ENCODE data around the gene KHDC4. TPM values are rescaled to one million over a fixed set of nuclear protein-coding genes. Genes with fewer than 3 reads are reported as not detected.

Gene KHDC4
- total RNA-seq, 4 donors from 2014 or later = 18.2 to 46.3 (median 26.3) TPM

DNA sequence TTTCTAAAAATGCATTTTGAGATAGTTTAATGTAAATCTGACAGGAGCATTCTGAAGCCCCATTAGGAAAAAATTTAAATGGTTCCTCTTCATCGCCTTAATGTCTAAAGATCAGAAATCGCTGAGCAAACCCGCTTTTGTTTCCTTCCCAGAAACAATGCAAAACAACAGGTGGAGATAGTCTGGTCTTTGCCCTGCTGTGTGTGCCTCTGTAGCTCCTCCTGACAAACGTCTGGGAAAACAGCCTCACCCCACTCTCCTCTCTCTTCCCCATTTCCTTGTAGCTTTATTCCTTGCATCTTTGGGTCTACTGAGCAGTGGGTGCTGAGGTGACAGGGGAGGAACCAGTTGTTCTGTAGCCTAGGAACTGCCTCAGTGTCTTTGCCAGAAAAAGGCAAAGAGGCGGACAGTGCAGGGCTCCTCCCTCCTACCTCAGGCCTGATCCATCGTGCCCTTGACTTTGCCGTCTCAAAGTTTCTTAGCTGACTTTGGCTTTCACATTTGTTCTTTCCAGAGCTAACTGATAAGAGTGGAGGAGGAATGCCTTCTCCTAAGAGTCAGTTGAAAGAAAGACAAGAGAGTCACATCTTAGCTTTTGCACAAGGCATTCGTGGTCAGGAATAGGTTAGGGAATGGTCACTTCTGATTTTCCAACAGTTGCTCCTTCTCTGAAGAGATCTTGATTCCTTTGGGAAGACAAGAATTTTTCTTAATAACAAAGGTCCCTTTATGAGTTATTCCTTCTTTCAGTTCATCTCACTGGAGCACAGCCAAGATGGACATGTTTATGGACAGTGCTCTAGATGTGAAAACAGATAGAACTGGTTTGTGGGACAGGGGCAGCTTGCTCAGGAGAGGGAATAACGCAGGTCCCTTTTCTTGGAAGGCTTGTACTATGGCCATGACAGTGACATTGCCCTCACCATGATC lies 49.9 kb downstream of the KHDC4 start:
- no peaks in the 10 kb centered on the region for H3K9me3 ChIP-seq
- H3K27me3 ChIP-seq = no peaks in the 10 kb centered on the region
- H3K4me3 ChIP-seq = no peak overlapping the region
- intact Hi-C loops (cut with DNase I; ENCODE audit: low total_unique reads) = loop anchor here (2.0 kb wide), 1 partner anchor 53 kb away; no protein-coding TSS in a partner anchor
- H3K27ac ChIP-seq = no peak overlapping the region
- in situ Hi-C loops (cut with MboI; ENCODE audit: low sequenced_read_pairs in 4 of 4) = no loop called here
- H3K4me1 ChIP-seq = no peaks in the 10 kb centered on the region
- no peak for DNase-seq
- TF ChIP-seq CTCF (IDR thresholded peaks at IDR 0.05 in 4 of 5, conservative IDR thresholded peaks at IDR 0.05 in 1 of 5) (no peak), POLR2A (IDR thresholded peaks at IDR 0.05) (no peak)
- no peak for ATAC-seq
- no peaks in the 10 kb centered on the region for H3K36me3 ChIP-seq

DNA sequence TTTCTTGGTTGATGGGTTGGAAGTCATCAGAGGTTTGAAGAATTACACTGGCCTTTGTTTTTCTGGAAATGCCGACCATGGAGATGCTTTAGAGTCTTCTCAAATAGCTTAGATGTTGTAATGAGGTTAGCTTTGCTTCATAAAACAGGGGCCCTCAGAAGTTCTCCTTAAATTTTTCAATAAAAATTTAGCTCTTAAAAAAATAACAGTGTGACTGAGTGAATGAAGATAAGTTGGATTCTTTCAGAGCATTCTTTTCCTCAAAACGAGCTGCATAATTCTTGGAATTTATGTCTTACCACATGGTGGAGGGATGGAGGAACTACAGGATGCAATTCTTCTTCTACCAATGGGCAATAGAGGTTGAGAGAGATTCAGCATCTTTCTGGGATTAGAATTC lies 51.4 kb downstream of the KHDC4 start:
- no peak overlapping the region for H3K27ac ChIP-seq
- H3K9me3 ChIP-seq = no peaks in the 10 kb centered on the region
- H3K36me3 ChIP-seq = no peaks in the 10 kb centered on the region
- no peaks in the 10 kb centered on the region for H3K27me3 ChIP-seq
- H3K4me3 ChIP-seq = no peak overlapping the region
- TF ChIP-seq CTCF (IDR thresholded peaks at IDR 0.05 in 4 of 5, conservative IDR thresholded peaks at IDR 0.05 in 1 of 5) = no peak
- no peak for TF ChIP-seq POLR2A (IDR thresholded peaks at IDR 0.05)
- intact Hi-C loops (cut with DNase I; ENCODE audit: low total_unique reads) (no loop called here), in situ Hi-C loops (cut with MboI; ENCODE audit: low sequenced_read_pairs in 4 of 4) (no loop called here)
- no peaks in the 10 kb centered on the region for H3K4me1 ChIP-seq
- ATAC-seq (no peak), DNase-seq (no peak)

GRCh38 chr1:155882235-155882634 lies 52.0 kb downstream of the KHDC4 start:
- no peak overlapping the region for H3K4me3 ChIP-seq
- H3K27me3 ChIP-seq = no peaks in the 10 kb centered on the region
- ATAC-seq (no peak), DNase-seq (no peak)
- intact Hi-C loops (cut with DNase I; ENCODE audit: low total_unique reads) (no loop called here), in situ Hi-C loops (cut with MboI; ENCODE audit: low sequenced_read_pairs in 4 of 4) (no loop called here)
- TF ChIP-seq POLR2A (IDR thresholded peaks at IDR 0.05) (no peak), CTCF (IDR thresholded peaks at IDR 0.05 in 4 of 5, conservative IDR thresholded peaks at IDR 0.05 in 1 of 5) (no peak)
- no peaks in the 10 kb centered on the region for H3K9me3 ChIP-seq
- no peaks in the 10 kb centered on the region for H3K36me3 ChIP-seq
- H3K4me1 ChIP-seq = no peaks in the 10 kb centered on the region
- H3K27ac ChIP-seq = no peak overlapping the region

DNA sequence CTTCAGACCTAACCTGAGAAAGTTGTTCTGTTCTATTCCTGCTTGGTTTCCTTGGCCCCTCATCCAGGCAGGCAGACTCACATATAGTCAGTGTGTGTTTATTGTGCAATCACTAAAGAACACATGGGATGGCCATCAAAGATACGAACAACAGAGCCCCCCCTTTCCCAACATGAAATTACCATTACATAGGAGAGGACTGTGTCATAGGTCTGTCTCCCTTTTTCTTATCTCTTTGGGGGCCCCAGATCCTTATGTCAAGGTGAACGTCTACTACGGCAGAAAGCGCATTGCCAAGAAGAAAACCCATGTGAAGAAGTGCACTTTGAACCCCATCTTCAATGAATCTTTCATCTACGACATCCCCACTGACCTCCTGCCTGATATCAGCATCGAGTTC lies 53.3 kb downstream of the KHDC4 start:
- H3K4me1 ChIP-seq = no peaks in the 10 kb centered on the region
- H3K36me3 ChIP-seq = no peaks in the 10 kb centered on the region
- no peak for TF ChIP-seq CTCF (IDR thresholded peaks at IDR 0.05 in 4 of 5, conservative IDR thresholded peaks at IDR 0.05 in 1 of 5)
- no peak for TF ChIP-seq POLR2A (IDR thresholded peaks at IDR 0.05)
- no peaks in the 10 kb centered on the region for H3K27me3 ChIP-seq
- DNase-seq (no peak), ATAC-seq (no peak)
- no peak overlapping the region for H3K27ac ChIP-seq
- H3K4me3 ChIP-seq = no peak overlapping the region
- intact Hi-C loops (cut with DNase I; ENCODE audit: low total_unique reads) = no loop called here
- H3K9me3 ChIP-seq = no peaks in the 10 kb centered on the region
- in situ Hi-C loops (cut with MboI; ENCODE audit: low sequenced_read_pairs in 4 of 4) = no loop called here
